Pancreas (tissue), 10 donors: ENCODE results near the gene OGA. TPM values are rescaled to one million over a fixed set of nuclear protein-coding genes. Genes with fewer than 3 reads are reported as not detected.

ENCODE experiments used
- ATAC-seq, 4 donors: fragments of 200-7000 bp; cut with Tn5 transposase; one replicate each; pipeline versions ENCODE4 v1.8.0 to v1.9.1; 2020; ENCODE audit warnings: mild to moderate bottlenecking in 4 of 4, moderate library complexity in 4 of 4
- DNase-seq, 6 donors: peaks; one replicate each; pipeline ENCODE4 v3.0.0-alpha.2; 2020
- FAIRE-seq: peaks from 2 replicates; lab custom pipeline; 2012; peaks lifted over from hg19 to GRCh38; lab: Jason Lieb, UNC
- H3K27ac ChIP-seq, 4 donors: fragments of 200-600 bp; sonication (generic); 1 replicate in 3 of 4; 2 replicates in 1 of 4; pipeline versions ENCODE4 v1.5.0 to v1.8.0; 2020
- H3K27me3 ChIP-seq, 4 donors: fragments of 200-600 bp; one replicate each; pipeline ENCODE4 v1.8.0; 2021
- H3K36me3 ChIP-seq, 3 donors: fragments of 200-600 bp; sonication (generic) in 1 of 3; one replicate each; pipeline versions ENCODE4 v1.5.0 to v1.8.0; 2020 to 2021
- H3K4me1 ChIP-seq, 3 donors: fragments of 200-600 bp; one replicate each; pipeline ENCODE4 v1.8.0; 2021
- H3K4me3 ChIP-seq, 4 donors: fragments of 200-600 bp; sonication (generic) in 2 of 4; one replicate each; pipeline versions ENCODE4 v1.5.0 to v1.8.0; 2020 to 2021
- H3K9me3 ChIP-seq, 4 donors: fragments of 200-600 bp; one replicate each; pipeline ENCODE4 v1.8.0; 2021
- WGBS, 2 donors: extraction: QIAGEN DNeasy Blood & Tissue Kit; methylation state at CpG; one replicate each; pipeline ENCODE4 v1.1.7; 2013; 5-methylcytosine and 5-hydroxymethylcytosine counted together
- intact Hi-C, 3 donors: fragments of 100-400 bp; cut with DNase I; formaldehyde crosslinking; loops; one replicate each; pipeline versions ENCODE4 v1.11.1 to v1.14.2; 2022
- polyA plus RNA-seq, 2 donors: library from polyadenylated mRNA; stranded (reverse); fragments of 200-250 nt; gene quantifications; one replicate each; pipeline ENCODE4 v1.2.3, GENCODE V29; 2013
- total RNA-seq, 6 donors: library from RNA; stranded (reverse); fragmentation: NEBNext Ultra II Directional in 4 of 6; extraction: Animal tissue kit (Norgen Biotek cat#: 25700) in 4 of 6; gene quantifications; one replicate each; pipeline versions ENCODE4 v1.2.1 to v1.2.4, GENCODE V29; 2021 to 2023
- TF ChIP-seq, protein P1 (sequence below), 4 donors: fragments of 200-600 bp; sonication (generic) in 3 of 4; IDR thresholded peaks; one replicate each; pipeline versions ENCODE4 v1.5.0 to v1.8.0; 2021; ENCODE audit warnings: antibody characterized with exemption in 4 of 4
- donor health status: healthy with polysubstance abuse.
- donor health status: DM: no; HTN: no; CAD: no; lungs with moderate emphysema.
- donor health status: DM: no; HTN: no; CAD: no.
- donor health status: control.
- donor health status: control.
- donor health status: Bipolar disorder and iron deficiency.
- donor health status: DM: yes; HTN: yes; CAD: no.
- donor health status: DM: no; HTN: no; CAD: no.
- donor health status: DM: no; HTN: no; CAD: no.
- donor health status: DM: yes; HTN: yes; CAD: no.

The OGA gene
- total and polyA plus RNA-seq, 8 donors = 29.3 to 57.3 (median 32.2) TPM

DNA sequence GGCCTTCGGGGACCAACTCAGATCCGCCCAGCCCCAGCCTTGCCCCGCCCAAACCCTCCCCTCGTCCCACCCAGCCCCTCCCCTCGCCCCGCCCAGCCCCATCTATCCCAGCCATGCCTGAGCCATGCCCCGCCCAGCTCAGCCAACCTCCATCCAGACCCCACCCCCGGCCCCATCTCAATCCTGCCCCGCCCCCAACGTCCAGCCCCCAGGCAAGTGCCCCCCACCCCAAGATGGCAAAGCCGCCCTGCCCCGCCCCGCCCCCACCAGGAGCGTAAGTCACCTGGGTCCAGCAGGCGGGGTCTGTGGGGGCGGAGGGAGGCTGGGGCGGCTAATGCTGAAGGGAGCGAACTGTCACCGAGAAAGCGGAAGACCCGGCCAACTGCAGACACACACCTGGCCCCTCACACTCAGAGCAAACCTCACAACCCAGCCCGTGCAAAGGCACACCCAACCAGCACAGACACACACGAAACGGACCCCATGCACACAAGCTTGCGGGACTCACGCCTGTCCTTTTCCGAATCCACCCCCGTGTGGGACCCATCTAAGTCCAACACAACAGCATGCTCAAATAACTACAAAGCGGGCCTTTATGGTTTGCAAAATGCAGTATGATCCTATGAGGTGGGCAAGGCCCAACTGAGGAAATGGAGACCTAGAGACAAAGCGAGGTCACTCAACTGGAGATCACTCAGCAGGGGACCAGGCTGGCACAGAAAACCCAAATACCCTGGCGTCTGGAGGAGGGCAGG lies 11.5 kb upstream of the OGA start:
- H3K4me1 ChIP-seq = peaks cover 0 to 8% (median 0%) of the 10 kb centered on the region in 3 donors
- WGBS, 2 donors = 35 to 39% methylated on average over 20 to 31 of the region's 31 CpGs
- no peaks in the 10 kb centered on the region for H3K27me3 ChIP-seq
- peak overlapping the region in 2 of 4 donors; percentile 45 to 56 for H3K4me3 ChIP-seq
- intact Hi-C loops = loop anchor here in 1 of 3 donors (10.0 kb wide), 1 partner anchor 185 kb away; no protein-coding TSS in a partner anchor
- H3K9me3 ChIP-seq = no peaks in the 10 kb centered on the region
- DNase-seq (peak in 4 of 6 donors; percentile 15 to 78 (median 58)), ATAC-seq (peak in 2 of 4 donors; percentile 3 to 6), FAIRE-seq (no peak)
- TF ChIP-seq, protein P1, sequence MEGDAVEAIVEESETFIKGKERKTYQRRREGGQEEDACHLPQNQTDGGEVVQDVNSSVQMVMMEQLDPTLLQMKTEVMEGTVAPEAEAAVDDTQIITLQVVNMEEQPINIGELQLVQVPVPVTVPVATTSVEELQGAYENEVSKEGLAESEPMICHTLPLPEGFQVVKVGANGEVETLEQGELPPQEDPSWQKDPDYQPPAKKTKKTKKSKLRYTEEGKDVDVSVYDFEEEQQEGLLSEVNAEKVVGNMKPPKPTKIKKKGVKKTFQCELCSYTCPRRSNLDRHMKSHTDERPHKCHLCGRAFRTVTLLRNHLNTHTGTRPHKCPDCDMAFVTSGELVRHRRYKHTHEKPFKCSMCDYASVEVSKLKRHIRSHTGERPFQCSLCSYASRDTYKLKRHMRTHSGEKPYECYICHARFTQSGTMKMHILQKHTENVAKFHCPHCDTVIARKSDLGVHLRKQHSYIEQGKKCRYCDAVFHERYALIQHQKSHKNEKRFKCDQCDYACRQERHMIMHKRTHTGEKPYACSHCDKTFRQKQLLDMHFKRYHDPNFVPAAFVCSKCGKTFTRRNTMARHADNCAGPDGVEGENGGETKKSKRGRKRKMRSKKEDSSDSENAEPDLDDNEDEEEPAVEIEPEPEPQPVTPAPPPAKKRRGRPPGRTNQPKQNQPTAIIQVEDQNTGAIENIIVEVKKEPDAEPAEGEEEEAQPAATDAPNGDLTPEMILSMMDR (IDR thresholded peaks at IDR 0.05) = no peak
- H3K27ac ChIP-seq = peak overlapping the region; percentile 13 to 60 (median 34)
- no peaks in the 10 kb centered on the region for H3K36me3 ChIP-seq

GRCh38 chr10:101828766-101829551 lies 10.7 kb upstream of the OGA start:
- intact Hi-C loops = no loop called here
- Histone ChIP-seq H3K36me3 (no peaks in the 10 kb centered on the region), H3K4me3 (no peak overlapping the region), H3K27ac (no peak overlapping the region), H3K9me3 (no peaks in the 10 kb centered on the region), H3K4me1 (peaks cover 0 to 8% (median 0%) of the 10 kb centered on the region in 3 donors), H3K27me3 (no peaks in the 10 kb centered on the region)
- TF ChIP-seq, protein P1 (IDR thresholded peaks at IDR 0.05) = no peak
- DNase-seq = peak in 3 of 6 donors; percentile 41 to 81 (median 58)
- 60 to 65% methylated on average over 38 to 39 of the region's 39 CpGs for WGBS, 2 donors
- no peak for ATAC-seq
- FAIRE-seq = no peak

DNA sequence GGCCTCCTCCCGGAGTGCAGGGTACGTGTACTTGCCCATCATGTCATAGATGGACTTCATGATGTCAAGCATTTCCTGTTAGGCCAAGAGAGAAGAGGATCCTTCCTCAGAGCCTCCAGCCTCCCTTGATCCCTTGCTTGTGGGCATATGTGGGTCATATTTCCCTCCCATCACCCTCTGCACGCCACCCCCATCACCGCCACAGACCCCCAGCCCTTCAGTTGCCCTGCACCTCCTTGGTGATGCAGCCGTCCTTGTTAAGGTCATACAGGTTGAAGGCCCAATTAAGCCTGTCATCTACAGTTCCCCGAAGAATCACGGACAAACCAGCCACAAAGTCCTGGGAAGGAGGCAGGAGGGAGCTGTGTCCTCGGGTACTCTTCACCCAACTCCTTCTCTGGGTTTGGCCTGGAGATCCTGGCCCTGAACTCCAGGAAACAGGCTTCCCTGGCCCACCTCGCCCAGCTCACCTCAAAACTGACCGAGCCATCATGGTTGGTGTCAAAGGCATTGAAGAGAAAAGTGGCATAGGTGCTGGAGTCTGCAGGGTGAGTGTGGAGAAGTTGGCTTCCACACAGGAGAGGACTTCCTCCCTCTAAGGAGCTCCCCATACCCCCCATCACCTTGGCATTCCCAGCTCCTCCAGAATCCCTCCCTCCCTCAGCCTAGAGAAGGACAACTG lies 9.8 kb upstream of the OGA start:
- Histone ChIP-seq H3K36me3 (no peaks in the 10 kb centered on the region), H3K9me3 (no peaks in the 10 kb centered on the region), H3K27me3 (no peaks in the 10 kb centered on the region), H3K27ac (no peak overlapping the region), H3K4me3 (no peak overlapping the region), H3K4me1 (peaks cover 0 to 8% (median 0%) of the 10 kb centered on the region in 3 donors)
- ATAC-seq (no peak), FAIRE-seq (no peak), DNase-seq (no peak)
- WGBS, 2 donors = 89 to 91% methylated on average over 10 of the region's 10 CpGs
- intact Hi-C loops = no loop called here
- TF ChIP-seq, protein P1 (IDR thresholded peaks at IDR 0.05) = no peak

GRCh38 chr10:101826852-101827434 lies 8.7 kb upstream of the OGA start:
- FAIRE-seq (no peak), DNase-seq (no peak), ATAC-seq (no peak)
- H3K9me3 ChIP-seq = no peaks in the 10 kb centered on the region
- 83 to 94% methylated on average over 5 of the region's 5 CpGs for WGBS, 2 donors
- TF ChIP-seq, protein P1 (IDR thresholded peaks at IDR 0.05) = no peak
- H3K27ac ChIP-seq = no peak overlapping the region
- peaks cover 0 to 8% (median 0%) of the 10 kb centered on the region in 3 donors for H3K4me1 ChIP-seq
- H3K4me3 ChIP-seq = no peak overlapping the region
- no peaks in the 10 kb centered on the region for H3K36me3 ChIP-seq
- no peaks in the 10 kb centered on the region for H3K27me3 ChIP-seq
- intact Hi-C loops = no loop called here
